ENCODE measurements around the gene EPHB2. TPM values are rescaled to one million over a fixed set of nuclear protein-coding genes. Genes with fewer than 3 reads are reported as not detected.

EPHB2 gene
- total RNA-seq, 1 donor from 2014 or later = 60.3 TPM

DNA sequence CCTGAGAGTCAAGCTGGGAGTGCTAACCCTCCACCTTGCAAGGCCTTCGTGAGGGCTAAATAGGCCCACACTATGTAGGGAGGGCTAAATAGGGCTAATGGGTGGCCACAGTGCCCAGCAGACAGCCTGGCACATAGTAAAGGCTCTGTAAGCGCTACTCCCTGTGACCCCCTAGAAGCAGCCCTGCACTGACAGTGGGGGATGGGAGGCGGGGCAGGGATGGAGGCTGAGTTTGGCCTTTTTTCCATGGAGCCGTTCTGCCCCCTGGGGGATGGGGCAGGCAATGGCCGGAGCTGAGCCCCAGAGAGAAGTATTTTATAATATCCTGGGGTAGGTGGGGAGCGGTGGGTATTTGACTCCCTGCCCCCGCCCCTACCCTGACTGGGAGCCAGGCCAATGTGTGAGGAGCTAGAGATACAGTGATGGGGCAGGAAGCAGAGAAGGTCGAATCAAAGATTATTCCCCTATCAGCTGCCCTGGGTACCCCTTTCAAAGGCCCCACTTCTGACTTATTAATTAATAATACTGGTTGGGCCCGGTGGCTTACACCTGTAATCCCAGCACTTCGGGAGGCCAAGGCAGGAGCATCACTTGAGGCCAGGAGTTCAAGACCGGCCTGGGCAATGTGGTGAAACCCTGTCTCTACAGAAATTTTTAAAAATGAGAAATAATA lies 219.7 kb downstream of the EPHB2 start:
- H3K4me3 Mint-ChIP-seq = no peak overlapping the region
- no peaks in the 10 kb centered on the region for H3K9me3 Mint-ChIP-seq
- peaks cover under 1% of the 10 kb centered on the region for H3K4me1 Mint-ChIP-seq
- peak; percentile 87 for DNase-seq (ENCODE audit: low read depth, low spot score)
- peaks cover 2% of the 10 kb centered on the region for H3K27me3 Mint-ChIP-seq (ENCODE audit: low read depth)
- no peak overlapping the region for H3K27ac Mint-ChIP-seq (ENCODE audit: unreplicated experiment)
- H3K36me3 Mint-ChIP-seq (ENCODE audit: low read depth) = no peaks in the 10 kb centered on the region
- TF ChIP-seq CTCF (conservative IDR thresholded peaks at IDR 0.05) = peak; percentile 84

DNA sequence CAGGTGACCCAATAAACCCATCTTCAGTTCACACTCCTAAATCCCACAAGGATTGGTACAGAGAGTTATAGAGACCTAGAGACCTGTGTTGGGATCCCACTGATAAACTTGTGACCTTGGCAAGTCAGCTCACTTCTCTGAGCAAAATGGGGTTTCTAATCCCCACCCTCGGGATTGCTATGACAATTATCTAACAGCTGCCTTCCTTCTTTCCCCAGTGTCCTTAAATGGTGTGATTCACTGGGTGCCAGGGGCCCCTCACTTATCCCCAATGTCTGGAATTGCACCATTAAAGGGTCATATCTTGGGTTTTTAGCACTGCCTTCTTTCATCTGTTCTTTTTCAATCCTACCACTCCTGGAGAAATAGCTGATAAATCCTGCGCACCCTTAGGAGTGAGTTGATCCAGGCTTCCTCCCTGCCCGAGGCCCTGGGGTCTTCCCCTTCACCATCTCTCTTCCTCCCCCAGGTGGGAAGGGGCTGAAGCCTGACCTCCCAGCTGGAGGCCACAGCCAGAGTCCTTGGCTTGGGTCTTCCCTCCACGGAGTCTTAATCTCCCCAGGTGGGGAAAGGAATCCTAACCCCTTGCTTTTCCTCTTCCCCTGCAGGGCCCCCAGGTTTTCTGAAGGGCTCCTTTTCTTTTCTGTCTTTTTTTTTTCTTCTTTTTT lies 222.3 kb downstream of the EPHB2 start:
- Mint-ChIP-seq H3K4me1 (no peaks in the 10 kb centered on the region), H3K9me3 (no peaks in the 10 kb centered on the region), H3K27ac (ENCODE audit: unreplicated experiment) (peak overlapping the region; percentile 88), H3K36me3 (ENCODE audit: low read depth) (peaks cover 6% of the 10 kb centered on the region), H3K27me3 (ENCODE audit: low read depth) (no peaks in the 10 kb centered on the region), H3K4me3 (no peak overlapping the region)
- no peak for DNase-seq (ENCODE audit: low read depth, low spot score)
- TF ChIP-seq CTCF (conservative IDR thresholded peaks at IDR 0.05) = no peak

DNA sequence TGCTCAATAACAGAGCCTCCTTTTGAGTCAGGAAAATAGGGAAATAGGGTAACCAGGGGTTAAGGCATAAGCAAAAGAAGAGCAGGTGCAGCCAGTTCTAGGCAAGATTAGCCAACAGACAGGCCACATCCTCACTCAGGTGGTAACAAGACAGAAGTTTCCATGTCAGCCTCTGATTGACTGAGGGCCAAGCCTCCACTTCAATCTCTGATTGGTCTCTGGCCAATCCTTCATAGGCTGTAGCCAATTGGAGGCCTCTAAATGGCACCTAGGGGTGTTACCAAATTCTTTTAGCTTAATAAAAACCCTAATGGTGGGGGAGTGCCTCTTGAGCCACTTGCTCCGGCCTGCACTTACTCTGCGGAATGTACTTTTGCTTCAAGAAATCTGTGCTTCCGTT lies 224.8 kb downstream of the EPHB2 start:
- no peaks in the 10 kb centered on the region for H3K4me1 Mint-ChIP-seq
- peaks cover 5% of the 10 kb centered on the region for H3K9me3 Mint-ChIP-seq
- H3K4me3 Mint-ChIP-seq = no peak overlapping the region
- no peak overlapping the region for H3K27ac Mint-ChIP-seq (ENCODE audit: unreplicated experiment)
- TF ChIP-seq CTCF (conservative IDR thresholded peaks at IDR 0.05) = no peak
- no peak for DNase-seq (ENCODE audit: low read depth, low spot score)
- no peaks in the 10 kb centered on the region for H3K27me3 Mint-ChIP-seq (ENCODE audit: low read depth)
- H3K36me3 Mint-ChIP-seq (ENCODE audit: low read depth) = peaks cover 6% of the 10 kb centered on the region

- Mint-ChIP-seq H3K27ac (ENCODE audit: unreplicated experiment) (no peak overlapping the region), H3K27me3 (ENCODE audit: low read depth) (no peaks in the 10 kb centered on the region), H3K4me3 (no peak overlapping the region), H3K4me1 (no peaks in the 10 kb centered on the region), H3K36me3 (ENCODE audit: low read depth) (peaks cover 6% of the 10 kb centered on the region), H3K9me3 (peaks cover 7% of the 10 kb centered on the region)
- DNase-seq (ENCODE audit: low read depth, low spot score) = no peak
- no peak for TF ChIP-seq CTCF (conservative IDR thresholded peaks at IDR 0.05)
These were observed 226.0 kb downstream of the EPHB2 start for GRCh38 chr1:22936681-22937080.

GRCh38 chr1:22941257-22941656 lies 230.6 kb downstream of the EPHB2 start:
- Mint-ChIP-seq H3K27ac (ENCODE audit: unreplicated experiment) (no peak overlapping the region), H3K4me1 (no peaks in the 10 kb centered on the region), H3K27me3 (ENCODE audit: low read depth) (no peaks in the 10 kb centered on the region), H3K9me3 (peaks cover 7% of the 10 kb centered on the region), H3K36me3 (ENCODE audit: low read depth) (no peaks in the 10 kb centered on the region), H3K4me3 (no peak overlapping the region)
- no peak for DNase-seq (ENCODE audit: low read depth, low spot score)
- no peak for TF ChIP-seq CTCF (conservative IDR thresholded peaks at IDR 0.05)
